Neuronal stem cell (in vitro differentiated cells): ENCODE data around the gene FUBP1.
"Not testable (repeated sequence)": the region's sequence is repeated elsewhere in the genome, so short reads cannot be mapped to it uniquely, and the experiment has no call there.

ENCODE experiments used
- DNase-seq: peaks from one replicate; pipeline ENCODE4 v3.0.0-alpha.2; 2013; ENCODE audit warnings: low spot score
- H2AFZ ChIP-seq: one replicate; pipeline ENCODE4 v1.6.1; 2013; ENCODE audit warnings: mild to moderate bottlenecking, low read length, inconsistent platforms
- H2AK5ac ChIP-seq: 2 replicates; pipeline ENCODE4 v1.6.1; 2013; ENCODE audit warnings: low read depth, mild to moderate bottlenecking, inconsistent platforms, low read length, moderate library complexity, mixed read lengths
- H2BK120ac ChIP-seq: 2 replicates; pipeline ENCODE4 v1.6.1; 2013; ENCODE audit warnings: low read depth, mild to moderate bottlenecking, inconsistent platforms, low read length, moderate library complexity, mixed read lengths
- H2BK12ac ChIP-seq: one replicate; pipeline ENCODE4 v1.6.1; 2013; ENCODE audit warnings: low read length, inconsistent platforms
- H2BK15ac ChIP-seq: 2 replicates; pipeline ENCODE4 v1.6.1; 2013; ENCODE audit warnings: mild to moderate bottlenecking, low read length, inconsistent platforms, mixed read lengths
- H2BK5ac ChIP-seq: one replicate; pipeline ENCODE4 v1.6.1; 2013; ENCODE audit warnings: inconsistent platforms, mild to moderate bottlenecking, low read length, moderate library complexity
- H3K14ac ChIP-seq: one replicate; pipeline ENCODE4 v1.6.1; 2013; ENCODE audit warnings: low read length, inconsistent platforms
- H3K18ac ChIP-seq: 2 replicates; pipeline ENCODE4 v1.6.1; 2013; ENCODE audit warnings: low read length, inconsistent platforms
- H3K23ac ChIP-seq: 2 replicates; pipeline ENCODE4 v1.6.1; 2013; ENCODE audit warnings: low read depth, mild to moderate bottlenecking, mixed read lengths, low read length, inconsistent platforms; ENCODE audit not compliant: poor library complexity
- H3K27ac ChIP-seq: replicated peaks from 3 replicates; pipeline ENCODE4 v1.5.1; 2013; ENCODE audit warnings: low read length, inconsistent platforms
- H3K27me3 ChIP-seq, 3 experiments: 2 replicates each; pipeline ENCODE4 v1.6.1; 2013; ENCODE audit warnings: low read length in 3 of 3, mild to moderate bottlenecking in 2 of 3, inconsistent platforms in 1 of 3, low read depth in 1 of 3, mixed read lengths in 1 of 3, moderate library complexity in 1 of 3; ENCODE audit not compliant: control insufficient read depth in 3 of 3, insufficient read depth in 3 of 3
- H3K36me3 ChIP-seq, 2 donors: replicated peaks in 1 of 2; 2 replicates each; pipeline ENCODE4 v1.6.1; 2013; ENCODE audit warnings: low read length in 2 of 2; ENCODE audit not compliant: control insufficient read depth in 2 of 2, insufficient read depth in 2 of 2
- H3K4ac ChIP-seq: 2 replicates; pipeline ENCODE4 v1.6.1; 2013; ENCODE audit warnings: inconsistent platforms, mild to moderate bottlenecking, low read length, moderate library complexity
- H3K4me1 ChIP-seq, 2 donors: 1 replicate in 1 of 2; 2 replicates in 1 of 2; pipeline ENCODE4 v1.6.1; 2013; ENCODE audit warnings: low read length in 2 of 2, low read depth in 1 of 2; ENCODE audit not compliant: control insufficient read depth in 2 of 2, insufficient read depth in 1 of 2
- H3K4me2 ChIP-seq: one replicate; pipeline ENCODE4 v1.6.1; 2013; ENCODE audit warnings: mild to moderate bottlenecking, low read length, inconsistent platforms; ENCODE audit not compliant: insufficient read depth, poor library complexity, severe bottlenecking
- H3K4me3 ChIP-seq, 2 donors: 2 replicates each; pipeline ENCODE4 v1.5.1; 2013; ENCODE audit warnings: low read length in 2 of 2, mild to moderate bottlenecking in 2 of 2, inconsistent platforms in 1 of 2, moderate library complexity in 1 of 2
- H3K79me1 ChIP-seq: one replicate; pipeline ENCODE4 v1.6.1; 2013; ENCODE audit warnings: low read depth, mild to moderate bottlenecking, inconsistent platforms, low read length, moderate library complexity
- H3K9ac ChIP-seq: one replicate; pipeline ENCODE4 v1.6.1; 2013; ENCODE audit warnings: mild to moderate bottlenecking, low read depth, low read length, inconsistent platforms; ENCODE audit not compliant: poor library complexity
- H3K9me3 ChIP-seq, 2 donors: replicated peaks in 1 of 2; 2 replicates each; pipeline versions ENCODE3 to v1.6.1; 2013; ENCODE audit warnings: low read length in 2 of 2, mild to moderate bottlenecking in 2 of 2, inconsistent platforms in 1 of 2, low read depth in 1 of 2, mixed read lengths in 1 of 2, moderate library complexity in 1 of 2; ENCODE audit not compliant: control insufficient read depth in 2 of 2, insufficient read depth in 1 of 2
- H4K8ac ChIP-seq: one replicate; pipeline ENCODE4 v1.6.1; 2013; ENCODE audit warnings: low read depth, mild to moderate bottlenecking, inconsistent platforms, low read length, moderate library complexity
- H4K91ac ChIP-seq: one replicate; pipeline ENCODE4 v1.6.1; 2013; ENCODE audit warnings: low read length, low read depth, mild to moderate bottlenecking, inconsistent platforms; ENCODE audit not compliant: poor library complexity
- WGBS, 2 donors: extraction: QIAGEN DNeasy Blood & Tissue Kit; methylation state at CpG; one replicate each; pipeline ENCODE4 v1.1.7; 2013; ENCODE audit warnings: missing lambda C conversion rate in 2 of 2, mixed read lengths in 1 of 2; ENCODE audit not compliant: insufficient read length in 2 of 2, insufficient replicate concordance in 1 of 2; ENCODE audit errors: extremely low coverage in 2 of 2; 5-methylcytosine and 5-hydroxymethylcytosine counted together

FUBP1 gene

DNA sequence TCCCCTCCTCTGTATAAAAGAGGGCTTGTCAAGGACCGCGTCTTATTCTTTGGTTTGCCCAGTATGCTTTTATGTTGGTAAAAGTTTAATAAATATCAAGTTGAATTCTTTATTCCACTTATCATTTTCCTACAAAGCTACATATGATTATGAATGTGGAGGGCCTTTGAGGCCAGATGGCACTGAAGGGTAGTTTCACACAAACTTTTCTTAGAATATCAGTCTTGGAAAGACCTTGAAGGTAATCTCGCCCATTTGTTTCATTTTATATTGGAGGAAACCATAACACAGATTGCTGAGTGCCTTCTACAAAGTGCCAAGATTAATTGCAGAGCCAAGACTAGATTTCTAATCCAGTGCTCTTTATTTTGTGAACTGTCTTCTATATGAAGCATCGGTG, 5.8 kb upstream of the FUBP1 start:
- H3K4me2 ChIP-seq: no peak overlapping the region
- H3K36me3 ChIP-seq: peaks cover 3 to 68% of the 10 kb centered on the region in 2 donors
- H3K27ac ChIP-seq: peak overlapping the region; percentile 62
- no peak overlapping the region for H3K4ac ChIP-seq
- no peak overlapping the region for H2BK15ac ChIP-seq
- H2BK5ac ChIP-seq: no peak overlapping the region
- no peak overlapping the region for H2AK5ac ChIP-seq
- no peak overlapping the region for H3K14ac ChIP-seq
- no peak overlapping the region for H4K91ac ChIP-seq
- H3K9ac ChIP-seq: no peak overlapping the region
- WGBS, 2 donors: no CpG with 5 or more reads among the region's 4 CpGs
- no peaks in the 10 kb centered on the region for H3K27me3 ChIP-seq
- H3K79me1 ChIP-seq: peaks cover 7% of the 10 kb centered on the region
- peaks cover 0 to 2% of the 10 kb centered on the region in 2 donors for H3K9me3 ChIP-seq
- no peak overlapping the region for H2BK120ac ChIP-seq
- peaks cover 0 to 13% of the 10 kb centered on the region in 2 donors for H3K4me1 ChIP-seq
- no peak overlapping the region for H3K4me3 ChIP-seq
- H4K8ac ChIP-seq: no peak overlapping the region
- H2BK12ac ChIP-seq: no peak overlapping the region
- H2AFZ ChIP-seq: no peak overlapping the region
- H3K18ac ChIP-seq: no peak overlapping the region
- no peak overlapping the region for H3K23ac ChIP-seq
- no peak for DNase-seq

DNA sequence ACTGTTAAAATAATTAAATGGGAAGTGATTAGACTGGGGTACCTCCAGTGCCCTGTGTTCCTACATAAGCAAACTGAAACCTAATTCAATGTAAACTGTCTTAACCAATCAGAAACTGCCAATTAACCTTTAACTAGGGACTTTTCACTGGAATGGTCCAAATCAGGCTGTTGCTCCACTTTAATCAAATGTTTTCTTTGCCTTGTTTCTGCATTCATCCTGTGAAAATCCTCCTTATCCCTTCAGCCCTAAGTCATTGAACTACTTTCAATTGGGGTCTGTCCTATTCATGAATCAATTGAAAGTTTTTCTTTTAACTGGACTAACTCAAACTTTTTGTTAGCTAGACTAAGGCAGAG, 5.1 kb upstream of the FUBP1 start:
- H3K9ac ChIP-seq: no peak overlapping the region
- no peak overlapping the region for H3K23ac ChIP-seq
- H2AK5ac ChIP-seq: no peak overlapping the region
- peaks cover 0 to 13% of the 10 kb centered on the region in 2 donors for H3K4me1 ChIP-seq
- H3K9me3 ChIP-seq: peaks cover 0 to 2% of the 10 kb centered on the region in 2 donors
- H3K18ac ChIP-seq: no peak overlapping the region
- H4K8ac ChIP-seq: no peak overlapping the region
- no peak overlapping the region for H2BK12ac ChIP-seq
- H3K14ac ChIP-seq: no peak overlapping the region
- peak overlapping the region; percentile 94 for H3K27ac ChIP-seq
- no peak overlapping the region for H3K4ac ChIP-seq
- H4K91ac ChIP-seq: no peak overlapping the region
- no peak overlapping the region for H2AFZ ChIP-seq
- no peak overlapping the region for H2BK5ac ChIP-seq
- no peak overlapping the region for H3K4me3 ChIP-seq
- peaks cover 7% of the 10 kb centered on the region for H3K79me1 ChIP-seq
- peak; percentile 60 for DNase-seq
- H3K36me3 ChIP-seq: peaks cover 3 to 64% of the 10 kb centered on the region in 2 donors
- H2BK120ac ChIP-seq: no peak overlapping the region
- no peak overlapping the region for H3K4me2 ChIP-seq
- H2BK15ac ChIP-seq: no peak overlapping the region
- H3K27me3 ChIP-seq: no peaks in the 10 kb centered on the region

DNA sequence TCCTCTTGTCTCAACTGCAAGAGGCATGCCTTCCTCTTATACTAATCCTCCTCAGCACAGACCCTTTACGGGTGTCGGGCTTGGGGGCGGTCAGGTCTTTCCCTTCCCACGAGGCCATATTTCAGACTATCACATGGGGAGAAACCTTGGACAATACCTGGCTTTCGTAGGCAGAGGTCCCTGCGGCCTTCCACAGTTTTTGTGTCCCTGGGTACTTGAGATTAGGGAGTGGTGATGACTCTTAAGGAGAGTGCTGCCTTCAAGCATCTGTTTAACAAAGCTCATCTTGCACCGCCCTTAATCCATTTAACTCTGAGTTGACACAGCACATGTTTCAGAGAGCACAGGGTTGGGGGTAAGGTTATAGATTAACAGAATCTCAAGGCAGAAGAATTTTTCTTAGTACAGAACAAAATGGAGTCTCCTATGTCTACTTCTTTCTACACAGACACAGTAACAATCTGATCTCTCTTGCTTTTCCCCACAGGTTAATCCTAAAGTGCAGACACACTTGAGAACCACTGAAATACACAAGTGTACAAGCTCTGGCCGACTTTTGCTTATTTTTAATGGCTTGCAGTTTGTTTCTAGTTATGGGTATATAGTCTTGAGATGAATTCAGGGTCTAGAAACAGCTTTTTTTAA, 4.6 kb upstream of the FUBP1 start:
- peak overlapping the region; percentile 94 for H3K27ac ChIP-seq
- H4K91ac ChIP-seq, H2AFZ ChIP-seq, H3K4ac ChIP-seq, H3K9me3 ChIP-seq, H3K27me3 ChIP-seq, H3K23ac ChIP-seq, H3K9ac ChIP-seq, H3K79me1 ChIP-seq, H3K18ac ChIP-seq, H2BK15ac ChIP-seq, H2BK120ac ChIP-seq, DNase-seq, H2BK12ac ChIP-seq, H3K14ac ChIP-seq, H2AK5ac ChIP-seq, H2BK5ac ChIP-seq, H4K8ac ChIP-seq, H3K4me3 ChIP-seq: not testable (repeated sequence)
- H3K36me3 ChIP-seq: peaks cover 3 to 64% of the 10 kb centered on the region in 2 donors
- H3K4me1 ChIP-seq: peaks cover 0 to 13% of the 10 kb centered on the region in 2 donors
- peak overlapping the region; percentile 48 for H3K4me2 ChIP-seq
- WGBS, 2 donors: no CpG with 5 or more reads among the region's 8 CpGs

DNA sequence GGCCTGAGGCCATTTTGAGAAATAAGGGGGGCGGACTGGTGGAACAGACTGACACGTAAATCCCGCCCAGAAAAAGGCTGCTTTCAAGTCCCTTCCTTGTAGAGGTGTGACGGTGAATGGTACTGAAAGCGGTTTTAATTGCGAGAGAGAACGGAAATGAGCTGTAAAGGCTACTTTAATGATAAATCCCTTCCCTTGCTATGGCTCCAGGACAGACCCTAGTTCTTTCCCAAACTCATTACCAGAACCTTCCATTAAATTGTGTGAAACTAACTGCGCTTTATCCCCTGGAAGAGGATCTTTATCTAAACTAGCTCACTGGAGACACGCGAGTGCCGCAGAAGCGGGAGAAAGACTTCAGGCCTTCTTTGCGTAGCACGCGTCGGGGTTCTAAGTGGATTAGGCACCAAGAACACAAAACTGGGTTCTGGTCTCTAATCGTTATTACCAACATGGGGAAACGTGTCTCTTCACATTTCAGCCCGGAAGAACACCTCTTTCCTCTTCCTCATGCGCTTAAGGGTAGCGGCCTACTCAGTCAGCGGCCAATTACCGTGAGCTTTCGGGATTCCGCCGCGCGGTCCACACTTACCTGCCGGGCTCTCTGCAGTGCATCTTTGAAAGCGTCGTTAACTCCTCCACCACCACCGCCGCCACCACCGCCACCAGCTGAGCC, 441 bp downstream of the FUBP1 start:
- H3K4ac ChIP-seq: no peak overlapping the region
- H3K36me3 ChIP-seq: peaks cover 0 to 67% of the 10 kb centered on the region in 2 donors
- no peak overlapping the region for H2BK120ac ChIP-seq
- H3K27ac ChIP-seq: peak overlapping the region; percentile 84
- H3K27me3 ChIP-seq: no peaks in the 10 kb centered on the region
- H3K4me1 ChIP-seq: peaks cover 3% of the 10 kb centered on the region in 2 donors
- no peak overlapping the region for H2AK5ac ChIP-seq
- H3K23ac ChIP-seq: no peak overlapping the region
- H4K91ac ChIP-seq: no peak overlapping the region
- H3K9me3 ChIP-seq: peaks cover 0 to 35% of the 10 kb centered on the region in 2 donors
- peak overlapping the region; percentile 93 for H2AFZ ChIP-seq
- H3K18ac ChIP-seq: peak overlapping the region; percentile 9
- no peak overlapping the region for H4K8ac ChIP-seq
- H3K4me2 ChIP-seq: peak overlapping the region; percentile 38
- H3K79me1 ChIP-seq: no peaks in the 10 kb centered on the region
- peak; percentile 66 for DNase-seq
- no peak overlapping the region for H3K14ac ChIP-seq
- no CpG with 5 or more reads among the region's 34 CpGs for WGBS, 2 donors
- no peak overlapping the region for H2BK12ac ChIP-seq
- peak overlapping the region; percentile 66 for H3K9ac ChIP-seq
- H3K4me3 ChIP-seq: peak overlapping the region; percentile 76 to 97
- H2BK5ac ChIP-seq: peak overlapping the region; percentile 2
- peak overlapping the region; percentile 52 for H2BK15ac ChIP-seq
